Spleen (tissue), 11 donors: Measurements from ENCODE around the gene CIAO2B. TPM values are rescaled to one million over a fixed set of nuclear protein-coding genes. Genes with fewer than 3 reads are reported as not detected.

ENCODE experiments used
- DNase-seq: peaks from one replicate; pipeline ENCODE4 v3.0.0-alpha.2; 2020
- H3K27ac ChIP-seq, 8 donors: fragments of 200-600 bp; sonication (generic) in 7 of 8; 1 replicate in 4 of 8; 2 replicates in 4 of 8; pipeline versions ENCODE4 v1.5.0 to v1.8.0; 2016 to 2021; ENCODE audit warnings: inconsistent platforms in 4 of 8, mild to moderate bottlenecking in 4 of 8, moderate library complexity in 1 of 8
- H3K27me3 ChIP-seq, 7 donors: fragments of 200-600 bp; sonication (generic) in 6 of 7; replicated peaks in 1 of 7; 1 replicate in 4 of 7; 2 replicates in 3 of 7; pipeline versions ENCODE4 v1.5.0 to v1.8.0; 2016 to 2021; ENCODE audit warnings: inconsistent platforms in 3 of 7, mild to moderate bottlenecking in 1 of 7
- H3K36me3 ChIP-seq, 6 donors: fragments of 200-600 bp; sonication (generic) in 5 of 6; 1 replicate in 4 of 6; 2 replicates in 2 of 6; pipeline versions ENCODE4 v1.5.0 to v1.8.0; 2016 to 2021; ENCODE audit warnings: inconsistent platforms in 2 of 6
- H3K4me1 ChIP-seq, 6 donors: fragments of 200-600 bp; sonication (generic) in 5 of 6; 1 replicate in 3 of 6; 2 replicates in 3 of 6; pipeline versions ENCODE4 v1.5.0 to v1.8.0; 2016 to 2021; ENCODE audit warnings: inconsistent platforms in 3 of 6
- H3K4me3 ChIP-seq, 8 donors: fragments of 200-600 bp; sonication (generic) in 7 of 8; 1 replicate in 4 of 8; 2 replicates in 4 of 8; pipeline versions ENCODE4 v1.5.0 to v1.8.0; 2016 to 2021; ENCODE audit warnings: inconsistent platforms in 4 of 8, mild to moderate bottlenecking in 4 of 8, moderate library complexity in 2 of 8
- H3K9me3 ChIP-seq, 8 donors: fragments of 200-600 bp; sonication (generic) in 7 of 8; 1 replicate in 4 of 8; 2 replicates in 4 of 8; pipeline versions ENCODE4 v1.5.0 to v1.8.0; 2016 to 2021; ENCODE audit warnings: inconsistent platforms in 4 of 8
- POLR2A ChIP-seq, 3 donors: fragments of 450-650 bp; IDR thresholded peaks; one replicate each; pipeline ENCODE4 v1.5.1; 2017; ENCODE audit warnings: antibody characterized with exemption in 3 of 3, mild to moderate bottlenecking in 1 of 3
- POLR2AphosphoS5 ChIP-seq, 3 donors: sonication (generic); formaldehyde crosslinking; IDR thresholded peaks; one replicate each; pipeline ENCODE4 v1.5.1; 2017; ENCODE audit warnings: antibody characterized with exemption in 3 of 3
- WGBS, 5 donors: extraction: QIAGEN DNeasy Blood & Tissue Kit in 3 of 5; methylation state at CpG; one replicate each; pipeline versions ENCODE4 v1.1.5 to v1.1.7; 2013 to 2018; 5-methylcytosine and 5-hydroxymethylcytosine counted together
- intact Hi-C: fragments of 100-400 bp; cut with DNase I; formaldehyde crosslinking; loops from one replicate; pipeline ENCODE4 v1.15.0; 2023; ENCODE audit warnings: low total_unique reads
- polyA plus RNA-seq, 3 donors: library from polyadenylated mRNA; stranded (reverse); fragments of 200-250 nt; gene quantifications; one replicate each; pipeline ENCODE4 v1.2.1, GENCODE V29; 2013
- total RNA-seq, 7 donors: library from RNA; depleted of rRNA in 3 of 7; stranded (reverse); fragments of >200 nt in 3 of 7; fragmentation: NEBNext Ultra II Directional in 4 of 7; extraction: Animal tissue kit (Norgen Biotek cat#: 25700) in 4 of 7; gene quantifications; one replicate each; pipeline versions ENCODE4 v1.1.0 to v1.2.1, GENCODE V29; 2016 to 2021
- TF ChIP-seq, protein P1 (sequence below), 11 experiments: fragments of 200-600 bp in 7 of 11; fragments of 450-650 bp in 4 of 11; sonication (generic) in 4 of 11; IDR thresholded peaks in 8 of 11; conservative IDR thresholded peaks in 3 of 11; 1 replicate in 7 of 11; 2 replicates in 4 of 11; pipeline versions ENCODE4 v1.4.0 to v1.8.0; 2016 to 2021; ENCODE audit warnings: antibody characterized with exemption in 11 of 11, inconsistent platforms in 4 of 11, mild to moderate bottlenecking in 1 of 11
- donor health status: healthy with polysubstance abuse.
- donor health status: DM: no; HTN: no; CAD: no; lungs with moderate emphysema.
- donor health status: DM: no; HTN: no; CAD: no.
- donor health status: Bipolar disorder and iron deficiency.
- donor health status: healthy.
- donor health status: DM: no; HTN: no; CAD: no.
- donor health status: DM: yes; HTN: yes; CAD: no.

The CIAO2B gene
- total and polyA plus RNA-seq, 10 donors, result 46.8 to 168 (median 58.1) TPM

DNA sequence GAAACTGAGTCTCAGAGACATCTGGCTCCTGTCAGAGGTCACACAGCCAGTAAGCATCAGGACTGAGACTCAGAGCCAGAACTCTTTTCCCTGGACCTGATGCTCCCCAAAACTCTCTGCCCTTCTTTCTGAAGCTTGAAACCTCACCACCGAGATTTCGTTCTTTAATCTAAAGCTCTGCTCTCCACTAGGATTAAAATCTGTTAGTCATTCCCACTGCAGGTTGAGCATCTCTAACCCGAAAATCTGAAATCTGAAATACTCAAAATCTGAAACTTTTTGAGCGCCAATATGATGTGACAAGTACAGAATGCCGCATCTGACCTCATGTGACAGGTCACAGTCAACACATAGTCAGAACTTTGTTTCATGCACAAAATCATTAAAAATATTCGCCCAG is 17.7 kb downstream of the CIAO2B start:
- H3K9me3 ChIP-seq, result no peaks in the 10 kb centered on the region
- no peaks in the 10 kb centered on the region for H3K4me1 ChIP-seq
- no peaks in the 10 kb centered on the region for H3K36me3 ChIP-seq
- 84 to 92% (median 87%) methylated on average over 6 of the region's 6 CpGs for WGBS, 5 donors
- intact Hi-C loops, result no loop called here
- no peak overlapping the region for H3K27ac ChIP-seq
- no peak for DNase-seq
- H3K4me3 ChIP-seq, result no peak overlapping the region
- TF ChIP-seq POLR2AphosphoS5 (IDR thresholded peaks at IDR 0.05) (no peak), POLR2A (IDR thresholded peaks at IDR 0.05) (no peak)
- TF ChIP-seq, protein P1, sequence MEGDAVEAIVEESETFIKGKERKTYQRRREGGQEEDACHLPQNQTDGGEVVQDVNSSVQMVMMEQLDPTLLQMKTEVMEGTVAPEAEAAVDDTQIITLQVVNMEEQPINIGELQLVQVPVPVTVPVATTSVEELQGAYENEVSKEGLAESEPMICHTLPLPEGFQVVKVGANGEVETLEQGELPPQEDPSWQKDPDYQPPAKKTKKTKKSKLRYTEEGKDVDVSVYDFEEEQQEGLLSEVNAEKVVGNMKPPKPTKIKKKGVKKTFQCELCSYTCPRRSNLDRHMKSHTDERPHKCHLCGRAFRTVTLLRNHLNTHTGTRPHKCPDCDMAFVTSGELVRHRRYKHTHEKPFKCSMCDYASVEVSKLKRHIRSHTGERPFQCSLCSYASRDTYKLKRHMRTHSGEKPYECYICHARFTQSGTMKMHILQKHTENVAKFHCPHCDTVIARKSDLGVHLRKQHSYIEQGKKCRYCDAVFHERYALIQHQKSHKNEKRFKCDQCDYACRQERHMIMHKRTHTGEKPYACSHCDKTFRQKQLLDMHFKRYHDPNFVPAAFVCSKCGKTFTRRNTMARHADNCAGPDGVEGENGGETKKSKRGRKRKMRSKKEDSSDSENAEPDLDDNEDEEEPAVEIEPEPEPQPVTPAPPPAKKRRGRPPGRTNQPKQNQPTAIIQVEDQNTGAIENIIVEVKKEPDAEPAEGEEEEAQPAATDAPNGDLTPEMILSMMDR (IDR thresholded peaks at IDR 0.05 in 8 of 11, conservative IDR thresholded peaks at IDR 0.05 in 3 of 11), result no peak
- H3K27me3 ChIP-seq, result peaks cover 0 to 30% (median 0%) of the 10 kb centered on the region in 7 donors

DNA sequence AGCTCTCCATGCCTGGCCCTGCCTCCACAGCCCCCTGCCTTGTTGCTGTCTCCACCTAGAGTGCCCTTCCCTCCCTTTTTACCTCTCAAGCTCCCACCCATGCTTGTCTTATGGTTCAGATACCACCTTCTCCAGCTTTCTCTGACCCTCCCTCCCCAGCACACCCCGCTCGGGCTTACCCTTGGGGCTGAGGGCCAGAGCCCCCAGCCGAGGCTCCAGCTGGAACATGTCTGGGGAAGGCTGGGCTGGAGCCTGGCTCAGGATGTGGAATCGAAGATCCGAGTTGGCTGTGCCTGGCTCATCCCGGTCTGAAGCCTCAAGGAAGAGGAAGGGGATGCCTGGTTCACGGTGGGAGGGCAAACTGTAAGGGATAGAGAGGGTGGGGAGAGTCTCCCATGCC is 19.2 kb downstream of the CIAO2B start:
- 66 to 82% (median 72%) methylated on average over 7 of the region's 7 CpGs for WGBS, 5 donors
- Histone ChIP-seq H3K27ac (no peak overlapping the region), H3K4me3 (no peak overlapping the region), H3K27me3 (peaks cover 0 to 26% (median 0%) of the 10 kb centered on the region in 7 donors), H3K36me3 (no peaks in the 10 kb centered on the region), H3K4me1 (no peaks in the 10 kb centered on the region), H3K9me3 (no peaks in the 10 kb centered on the region)
- TF ChIP-seq, protein P1 (IDR thresholded peaks at IDR 0.05 in 8 of 11, conservative IDR thresholded peaks at IDR 0.05 in 3 of 11), result no peak
- TF ChIP-seq POLR2AphosphoS5 (IDR thresholded peaks at IDR 0.05) (no peak), POLR2A (IDR thresholded peaks at IDR 0.05) (no peak)
- intact Hi-C loops, result no loop called here
- DNase-seq, result no peak

DNA sequence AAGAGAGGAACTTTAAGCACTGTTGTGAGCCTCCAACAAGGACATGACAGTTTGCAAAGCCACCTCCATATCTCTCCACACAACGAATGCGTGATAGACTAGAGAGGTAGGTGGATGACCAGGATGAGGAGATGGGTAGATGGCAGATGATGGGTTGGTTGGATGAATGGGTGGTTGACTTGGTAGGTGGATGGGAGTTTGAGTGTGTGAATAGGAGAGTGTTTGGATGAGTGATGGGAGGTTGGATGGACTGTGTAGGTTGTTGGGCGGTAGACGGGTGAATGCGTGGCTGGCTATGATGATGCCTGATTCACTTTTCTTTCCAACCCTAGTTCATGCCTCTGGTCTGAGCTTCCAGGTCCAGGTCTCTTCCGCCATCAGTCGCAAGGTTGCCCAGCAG is 19.7 kb downstream of the CIAO2B start:
- no peak for DNase-seq
- H3K36me3 ChIP-seq, result no peaks in the 10 kb centered on the region
- peaks cover 0 to 21% (median 0%) of the 10 kb centered on the region in 7 donors for H3K27me3 ChIP-seq
- H3K27ac ChIP-seq, result no peak overlapping the region
- intact Hi-C loops, result no loop called here
- WGBS, 5 donors, result 93 to 98% (median 95%) methylated on average over 7 of the region's 7 CpGs
- no peaks in the 10 kb centered on the region for H3K9me3 ChIP-seq
- TF ChIP-seq, protein P1 (IDR thresholded peaks at IDR 0.05 in 8 of 11, conservative IDR thresholded peaks at IDR 0.05 in 3 of 11), result no peak
- TF ChIP-seq POLR2AphosphoS5 (IDR thresholded peaks at IDR 0.05), result no peak
- no peak for TF ChIP-seq POLR2A (IDR thresholded peaks at IDR 0.05)
- H3K4me3 ChIP-seq, result no peak overlapping the region
- no peaks in the 10 kb centered on the region for H3K4me1 ChIP-seq

DNA sequence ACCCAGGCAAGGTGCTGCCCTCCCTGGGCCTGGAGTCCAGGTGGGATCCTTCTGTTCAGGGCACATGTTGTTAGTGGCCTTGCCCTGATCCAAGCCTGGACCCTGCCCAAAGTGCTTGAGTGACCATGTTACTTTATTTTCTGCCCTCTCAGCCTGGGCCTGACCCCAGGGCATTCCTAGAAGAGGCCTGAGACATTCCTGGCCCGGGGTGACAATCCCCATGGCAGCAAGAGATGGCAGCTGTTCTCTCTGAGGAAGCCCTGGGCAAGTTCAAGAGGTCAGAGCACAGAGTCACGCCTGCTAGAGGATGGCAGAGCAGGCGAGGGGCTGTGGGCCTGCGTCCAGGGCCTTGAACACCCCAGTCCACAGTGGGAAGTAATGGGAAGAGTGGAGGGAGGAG is 20.5 kb downstream of the CIAO2B start:
- no peaks in the 10 kb centered on the region for H3K36me3 ChIP-seq
- intact Hi-C loops, result no loop called here
- no peak overlapping the region for H3K27ac ChIP-seq
- DNase-seq, result no peak
- H3K4me1 ChIP-seq, result no peaks in the 10 kb centered on the region
- H3K27me3 ChIP-seq, result peaks cover 0 to 13% (median 0%) of the 10 kb centered on the region in 7 donors
- WGBS, 5 donors, result 68 to 89% (median 81%) methylated on average over 4 of the region's 4 CpGs
- H3K9me3 ChIP-seq, result no peaks in the 10 kb centered on the region
- H3K4me3 ChIP-seq, result no peak overlapping the region
- TF ChIP-seq, protein P1 (IDR thresholded peaks at IDR 0.05 in 8 of 11, conservative IDR thresholded peaks at IDR 0.05 in 3 of 11), result no peak
- TF ChIP-seq POLR2AphosphoS5 (IDR thresholded peaks at IDR 0.05), result no peak
- TF ChIP-seq POLR2A (IDR thresholded peaks at IDR 0.05), result no peak
